Stimulated activated CD8-positive, alpha-beta memory T cell treated with anti-CD3 and anti-CD28 coated beads, Interleukin-7, amount 100 ng/mL, for 1 hour (primary cell): ENCODE measurements around the gene PAM.

Source experiments
- DNase-seq, 2 donors: peaks; one replicate each; pipeline ENCODE4 v3.0.0-alpha.2; 2020; ENCODE audit warnings: low read depth in 2 of 2

Gene PAM

DNA sequence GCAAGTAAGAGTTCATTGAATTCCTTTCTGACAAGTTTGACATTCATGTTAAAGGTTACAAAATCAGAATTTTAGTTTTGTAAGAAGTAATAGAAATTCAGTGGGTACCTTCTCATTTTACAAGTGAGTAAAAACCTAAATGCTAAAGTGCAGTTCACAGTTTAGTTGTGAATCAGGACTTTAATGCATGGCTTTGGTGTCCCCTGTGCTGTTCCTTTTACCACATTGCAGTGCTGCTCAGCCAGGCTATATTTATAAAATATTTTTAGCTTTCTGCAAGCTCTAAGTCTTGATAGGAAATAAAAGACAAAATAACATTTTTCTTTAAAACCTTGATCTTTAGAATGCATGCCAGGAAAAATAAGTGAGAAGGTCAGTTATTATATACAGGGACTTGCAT lies 26.3 kb downstream of the PAM start:
- DNase-seq: no peak

DNA sequence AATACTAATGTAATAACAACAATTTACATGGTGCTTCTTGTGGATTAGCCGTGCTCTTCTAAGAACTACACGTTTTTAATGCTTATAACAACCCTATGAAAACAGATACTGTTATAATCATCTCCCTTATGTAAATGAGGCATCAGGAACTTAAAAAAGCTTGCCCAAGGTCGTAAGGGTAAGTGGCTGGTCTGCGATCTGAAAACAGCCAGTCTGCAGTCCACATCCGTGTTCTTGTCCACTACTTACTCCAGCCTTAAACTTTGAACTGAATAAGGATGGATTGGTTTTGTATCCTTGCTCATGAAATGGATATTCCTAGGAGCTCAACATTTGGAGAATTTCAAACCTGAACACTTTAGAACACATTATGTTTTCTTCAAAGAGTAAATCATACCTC lies 26.7 kb downstream of the PAM start:
- DNase-seq: no peak

DNA sequence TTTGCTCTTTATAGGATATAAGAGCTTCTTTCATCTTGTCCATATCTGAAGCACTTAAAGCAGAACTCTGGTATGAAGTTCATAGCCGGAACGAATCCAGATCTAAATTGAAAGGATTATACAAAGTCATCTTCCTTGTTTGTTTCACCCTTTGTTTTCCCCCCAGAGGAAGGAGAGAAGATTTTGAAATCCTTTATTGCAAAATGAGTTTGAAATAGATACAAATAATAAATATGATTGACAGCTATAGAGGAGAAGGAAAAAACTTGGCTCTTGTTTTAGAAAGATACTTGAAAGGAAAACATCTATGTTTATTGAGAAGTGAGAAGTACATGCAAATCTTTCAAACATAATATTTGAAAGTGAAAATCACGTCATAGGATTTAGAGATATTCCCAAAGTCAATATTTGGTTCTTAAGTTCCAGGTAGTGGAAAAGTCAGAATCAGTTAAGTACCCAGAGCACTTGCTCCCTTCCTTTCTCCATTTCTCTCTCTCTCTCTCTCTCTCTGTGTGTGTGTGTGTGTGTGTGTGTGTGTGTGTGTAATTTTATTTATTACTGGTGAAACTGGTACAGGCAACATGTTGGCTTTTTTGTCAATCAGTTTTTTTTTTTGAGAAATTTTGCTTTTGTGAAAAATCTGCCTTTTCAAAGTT lies 27.2 kb downstream of the PAM start:
- no peak for DNase-seq

DNA sequence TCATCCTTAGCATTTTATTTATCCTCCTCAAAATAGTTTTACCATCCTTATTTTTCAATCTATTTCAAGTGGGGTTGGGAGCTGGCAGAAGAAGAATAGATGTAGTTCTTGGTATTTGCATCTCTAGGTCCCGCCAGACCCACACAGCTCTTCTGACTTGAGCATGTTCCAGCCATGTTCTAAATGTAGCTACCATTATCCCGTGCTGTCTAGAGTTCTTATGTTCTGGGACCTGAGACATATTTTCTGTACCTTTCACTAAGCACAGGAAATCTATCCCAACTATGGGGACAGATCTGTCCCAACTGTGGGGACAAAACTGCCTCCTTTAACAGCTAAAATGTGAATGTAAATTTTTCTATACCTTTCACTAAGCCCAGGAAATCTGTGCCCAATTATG lies 32.0 kb downstream of the PAM start:
- no peak for DNase-seq

DNA sequence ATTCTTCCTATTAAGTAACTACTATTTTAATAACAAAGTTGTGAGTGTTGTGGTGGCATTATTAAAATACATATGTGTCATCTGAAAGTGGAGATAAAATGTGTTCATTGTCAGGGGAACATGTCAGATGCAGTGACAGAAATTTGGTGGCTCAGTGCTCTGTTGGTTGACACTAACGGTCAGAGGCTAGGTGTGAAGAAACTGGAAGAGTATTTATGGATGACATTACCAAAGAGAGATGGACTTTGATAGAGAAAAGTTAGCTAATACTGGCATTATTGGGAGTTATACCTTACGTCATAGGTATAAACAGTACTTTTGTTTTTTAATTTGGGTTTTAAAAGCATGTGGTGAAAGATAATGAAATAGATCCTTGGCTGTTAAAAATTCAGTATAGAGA lies 33.7 kb downstream of the PAM start:
- DNase-seq: no peak

DNA sequence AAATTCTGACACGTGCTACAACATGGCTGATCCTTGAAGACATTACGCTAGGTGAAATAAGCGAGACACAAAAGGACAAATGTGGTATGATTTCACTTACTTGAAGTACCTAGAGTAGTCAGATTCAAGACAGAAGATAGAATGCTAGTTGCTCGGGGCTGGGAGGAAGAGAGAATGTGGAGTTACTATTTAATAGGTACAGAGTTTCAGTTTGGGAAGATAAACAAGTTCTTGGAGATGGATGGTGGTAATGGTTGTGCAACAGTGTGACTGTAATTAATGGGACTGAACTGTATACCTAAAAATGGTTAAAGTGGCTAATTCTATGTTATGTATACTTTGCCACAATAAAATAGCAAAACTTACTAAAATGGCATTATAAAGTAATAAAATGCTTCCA lies 34.4 kb downstream of the PAM start:
- no peak for DNase-seq

DNA sequence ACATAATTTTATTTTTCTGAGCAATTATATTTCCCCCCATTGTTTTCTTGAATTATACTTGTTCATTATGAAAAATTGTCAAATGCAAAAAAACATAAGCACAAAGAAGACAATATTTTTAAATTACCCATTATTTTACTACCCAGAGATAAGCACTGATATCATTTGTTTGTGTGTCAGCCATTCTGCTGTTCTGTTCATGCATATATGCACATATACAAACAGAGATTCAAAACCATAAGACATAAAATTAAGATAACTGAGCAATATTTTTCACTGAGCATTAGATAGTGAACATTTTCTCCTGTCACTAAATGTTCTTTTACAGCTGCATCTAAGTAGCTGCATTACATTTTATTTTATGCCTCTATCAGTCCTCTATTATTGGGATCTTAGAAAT lies 35.6 kb downstream of the PAM start:
- DNase-seq: no peak

DNA sequence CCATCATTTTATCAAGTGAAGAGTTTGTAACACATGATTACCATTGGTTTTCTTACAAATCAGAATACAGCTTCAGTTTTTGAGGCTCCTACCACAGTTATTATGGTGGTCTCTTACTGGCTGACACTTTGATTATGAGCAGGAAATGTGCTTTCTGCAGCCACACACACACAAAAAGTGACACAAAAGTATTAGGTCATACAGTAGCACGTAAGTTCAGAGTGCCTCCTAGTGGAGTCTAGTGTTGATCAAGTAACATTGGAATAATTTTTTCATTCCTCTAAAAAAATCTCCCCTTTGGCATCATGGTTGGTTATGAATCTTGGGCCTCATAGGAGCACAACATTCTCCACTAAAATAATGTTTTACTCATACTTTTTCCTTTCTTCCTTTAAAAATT lies 37.6 kb downstream of the PAM start:
- no peak for DNase-seq

DNA sequence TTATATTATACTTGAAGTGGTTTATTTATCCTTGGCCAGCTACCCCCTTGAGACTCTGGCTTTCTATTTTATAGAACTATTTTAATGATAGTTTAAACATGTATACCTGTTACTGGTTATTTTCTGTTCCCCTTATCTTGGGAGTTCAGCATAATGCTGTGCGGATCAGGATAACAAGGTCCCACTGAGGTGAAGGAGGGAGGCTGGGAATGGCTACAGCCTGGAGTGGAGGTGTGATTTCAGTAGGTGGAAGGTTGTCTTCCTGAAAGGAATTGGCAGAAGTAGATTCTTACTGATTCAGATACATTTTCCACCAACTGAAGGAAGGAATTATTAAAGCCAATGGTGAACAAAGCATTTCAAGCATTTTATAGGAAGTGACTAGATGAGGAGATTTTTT lies 38.9 kb downstream of the PAM start:
- no peak for DNase-seq

DNA sequence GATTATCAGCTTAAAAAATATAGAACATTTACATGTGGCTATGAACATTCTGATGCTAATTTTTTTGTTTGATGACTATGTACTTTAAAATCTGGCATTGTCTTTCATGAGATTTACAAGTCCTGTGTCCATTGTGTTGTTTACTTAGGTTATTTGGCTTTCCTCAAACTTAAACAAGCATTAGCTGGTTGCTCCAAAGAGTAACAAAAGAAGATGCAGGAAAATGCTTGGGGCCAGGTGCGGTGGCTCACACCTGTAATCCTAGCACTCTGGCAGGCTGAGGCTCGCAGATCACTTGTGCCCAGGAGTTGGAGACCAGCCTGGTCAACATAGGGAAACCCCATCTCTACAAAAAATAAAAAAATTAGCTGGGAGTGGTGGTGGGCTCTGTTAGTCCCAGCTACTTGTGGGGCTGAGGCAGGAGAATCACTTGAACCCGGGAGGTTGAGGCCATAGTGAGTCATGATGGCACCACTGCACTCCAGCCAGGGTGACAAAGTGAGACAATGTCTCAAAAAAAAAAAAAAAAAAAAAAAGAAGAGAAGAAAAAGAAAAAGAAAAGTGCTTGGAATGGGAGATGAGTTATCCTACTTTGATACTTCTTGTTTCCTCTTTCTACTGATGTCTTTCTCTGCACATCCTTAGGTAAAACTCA lies 39.7 kb downstream of the PAM start:
- DNase-seq: no peak

DNA sequence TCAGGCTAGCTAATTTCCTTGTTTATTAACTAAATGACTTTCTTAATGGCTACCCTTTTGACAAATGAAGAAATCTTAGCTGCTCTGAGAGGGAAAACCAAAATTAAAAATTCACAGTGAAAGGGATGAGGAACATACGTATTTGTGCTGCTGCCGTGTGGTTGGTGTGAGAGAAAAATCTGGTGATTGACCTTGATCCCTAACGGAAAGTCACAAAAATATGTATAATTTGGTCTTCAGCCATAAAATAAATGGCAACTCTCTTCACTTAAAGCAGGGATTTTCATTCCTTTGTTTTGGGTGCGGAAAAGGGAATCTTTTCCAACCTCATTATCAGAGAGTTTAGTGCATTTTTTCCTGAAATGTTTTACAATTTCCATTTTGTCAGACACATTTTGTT lies 40.4 kb downstream of the PAM start:
- DNase-seq: no peak

DNA sequence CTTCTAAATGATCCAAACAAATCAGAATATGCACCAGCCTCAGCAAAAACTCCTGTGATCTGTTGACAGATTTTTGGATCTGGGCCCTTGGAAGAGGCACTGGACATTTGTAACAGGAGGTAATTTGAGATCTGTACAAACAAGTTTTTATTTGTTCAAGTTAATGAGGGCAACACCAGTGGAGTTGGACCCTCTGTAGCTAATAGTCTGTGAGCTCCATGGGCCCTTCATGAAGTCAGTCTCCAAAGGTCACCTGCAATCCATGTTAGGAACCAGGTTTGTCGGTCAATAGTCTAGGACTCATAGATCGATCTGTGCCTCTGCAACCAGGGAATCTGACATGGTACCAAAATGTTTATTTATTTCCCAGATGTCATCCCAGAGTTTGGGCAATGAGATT lies 40.9 kb downstream of the PAM start:
- DNase-seq: no peak

DNA sequence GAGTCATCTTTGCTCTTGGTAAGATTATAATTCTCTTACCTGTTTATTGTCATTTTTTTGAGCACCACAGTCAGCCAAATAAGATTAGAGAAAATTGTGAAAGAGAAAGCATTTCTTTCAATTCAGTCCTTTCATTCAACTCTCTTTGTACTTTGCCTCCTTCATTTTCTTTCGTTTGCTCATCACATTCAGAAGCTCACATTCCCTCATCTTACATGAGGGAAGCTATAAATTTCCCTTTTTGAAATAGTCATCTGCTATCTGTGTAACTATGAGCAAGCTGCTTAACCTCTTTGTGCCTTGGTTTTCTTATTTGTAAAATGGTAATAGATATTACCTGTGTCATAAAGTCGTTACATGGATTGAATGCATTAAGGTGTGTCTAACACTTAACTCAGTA lies 41.4 kb downstream of the PAM start:
- DNase-seq: no peak

DNA sequence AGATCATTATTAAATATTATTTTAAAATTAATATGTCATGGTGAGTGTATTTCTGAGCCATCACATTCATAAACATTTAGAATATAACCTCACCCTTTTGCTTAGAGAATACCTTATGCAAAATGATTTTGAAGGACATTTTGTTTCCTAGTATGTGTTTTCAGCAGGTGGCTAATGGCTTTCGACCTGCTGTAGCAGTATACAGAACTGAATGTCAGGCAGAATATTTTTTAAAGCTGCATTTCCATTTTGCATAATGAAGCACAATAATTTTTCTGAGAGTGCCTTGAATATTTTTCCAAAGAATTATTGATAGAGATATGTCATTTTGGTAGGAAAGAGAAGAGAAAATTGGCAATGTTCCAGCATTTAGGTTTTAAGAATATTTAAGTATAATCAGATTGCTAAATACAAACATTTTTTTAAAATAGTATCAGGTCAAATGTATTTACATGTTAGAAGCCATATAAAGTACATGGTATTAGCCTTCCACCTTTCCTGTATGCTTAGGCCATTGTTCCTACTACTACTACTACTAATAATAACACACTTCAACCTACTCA lies 42.3 kb downstream of the PAM start:
- no peak for DNase-seq

DNA sequence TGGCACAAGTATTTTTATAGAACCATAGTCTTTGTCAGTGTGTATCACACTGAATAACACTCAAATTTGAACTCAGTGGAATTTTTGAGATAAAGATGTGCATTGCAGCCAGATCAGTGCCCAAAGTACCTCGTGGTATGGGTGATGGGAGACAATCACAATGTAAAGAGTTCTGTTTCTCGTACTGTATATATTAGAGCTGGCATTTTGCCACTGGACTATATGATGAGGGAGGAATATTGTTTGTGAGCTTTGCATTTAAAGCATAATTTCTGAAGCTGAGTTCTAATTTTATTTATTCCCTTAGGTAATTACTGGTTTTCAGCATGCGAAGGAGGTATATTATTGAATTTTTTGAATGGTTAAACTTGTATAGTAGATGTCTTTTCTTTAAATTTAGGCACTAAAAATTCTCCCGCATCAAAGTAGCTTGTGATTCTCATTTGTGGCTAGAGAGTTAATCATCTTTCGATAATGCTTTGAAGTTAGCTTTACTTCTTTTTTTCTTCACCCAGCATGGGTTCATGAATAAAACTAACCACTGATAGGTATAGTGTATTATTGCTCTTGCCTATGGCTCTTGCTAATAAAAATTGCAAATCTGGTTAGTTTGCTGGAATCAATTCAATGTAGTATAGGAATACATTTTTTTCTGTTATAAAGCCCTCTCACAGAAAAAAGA lies 43.1 kb downstream of the PAM start:
- no peak for DNase-seq

DNA sequence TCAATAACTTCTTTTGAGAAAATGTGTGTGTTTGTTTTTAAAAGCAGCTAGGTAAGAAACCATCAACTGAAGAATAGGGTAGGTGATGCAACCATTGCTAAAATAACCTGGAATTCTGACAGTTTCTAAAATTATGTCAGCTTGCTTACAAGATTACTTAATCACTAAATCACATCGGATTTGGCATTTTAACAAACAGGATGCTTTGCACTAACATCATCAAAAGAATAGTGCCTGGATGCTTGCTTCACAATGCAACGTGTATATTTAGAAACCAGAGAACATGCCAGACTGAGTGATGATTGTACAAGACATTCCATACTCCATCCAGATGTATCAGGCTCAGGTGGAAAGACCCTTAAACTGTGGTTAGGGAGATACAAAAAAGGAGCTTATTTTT lies 43.9 kb downstream of the PAM start:
- DNase-seq: no peak

DNA sequence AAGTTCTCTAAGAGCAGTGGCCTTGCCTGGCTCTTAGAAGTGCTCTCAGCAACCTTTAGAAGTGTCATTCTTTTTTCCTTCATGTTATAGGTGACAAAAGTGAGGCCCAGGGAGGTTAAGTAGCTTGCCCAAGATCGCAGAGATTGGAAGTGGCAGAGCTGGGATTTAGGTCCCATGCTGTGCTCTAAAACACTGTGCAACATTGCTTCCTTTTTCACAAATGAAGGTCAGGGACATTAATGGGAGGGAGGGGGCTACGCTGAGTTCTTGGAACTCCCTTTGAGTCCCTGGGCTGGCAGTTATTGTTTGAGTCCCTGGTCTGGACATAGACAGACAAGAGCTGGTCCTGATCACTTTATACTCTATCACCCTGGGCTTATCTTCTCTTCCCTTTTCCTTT lies 45.3 kb downstream of the PAM start:
- no peak for DNase-seq

DNA sequence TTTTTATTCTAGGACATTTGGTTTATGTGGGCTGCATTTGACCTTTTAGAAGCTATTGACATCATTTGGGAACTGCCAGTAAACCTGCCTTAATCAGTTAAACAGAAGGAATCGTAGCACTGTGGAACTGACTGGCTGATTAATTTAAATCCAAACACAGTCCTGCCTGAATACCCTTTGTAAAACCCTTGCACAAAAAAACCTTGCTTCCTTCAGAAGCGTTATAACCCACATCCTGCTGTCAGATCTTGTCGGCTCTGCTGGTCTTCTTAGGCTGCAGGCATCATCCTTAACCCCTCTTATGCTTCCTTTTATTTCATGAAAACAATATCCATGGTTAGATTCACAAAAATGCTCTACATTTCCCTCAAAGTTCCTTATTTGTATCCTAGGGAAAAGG lies 46.3 kb downstream of the PAM start:
- no peak for DNase-seq

DNA sequence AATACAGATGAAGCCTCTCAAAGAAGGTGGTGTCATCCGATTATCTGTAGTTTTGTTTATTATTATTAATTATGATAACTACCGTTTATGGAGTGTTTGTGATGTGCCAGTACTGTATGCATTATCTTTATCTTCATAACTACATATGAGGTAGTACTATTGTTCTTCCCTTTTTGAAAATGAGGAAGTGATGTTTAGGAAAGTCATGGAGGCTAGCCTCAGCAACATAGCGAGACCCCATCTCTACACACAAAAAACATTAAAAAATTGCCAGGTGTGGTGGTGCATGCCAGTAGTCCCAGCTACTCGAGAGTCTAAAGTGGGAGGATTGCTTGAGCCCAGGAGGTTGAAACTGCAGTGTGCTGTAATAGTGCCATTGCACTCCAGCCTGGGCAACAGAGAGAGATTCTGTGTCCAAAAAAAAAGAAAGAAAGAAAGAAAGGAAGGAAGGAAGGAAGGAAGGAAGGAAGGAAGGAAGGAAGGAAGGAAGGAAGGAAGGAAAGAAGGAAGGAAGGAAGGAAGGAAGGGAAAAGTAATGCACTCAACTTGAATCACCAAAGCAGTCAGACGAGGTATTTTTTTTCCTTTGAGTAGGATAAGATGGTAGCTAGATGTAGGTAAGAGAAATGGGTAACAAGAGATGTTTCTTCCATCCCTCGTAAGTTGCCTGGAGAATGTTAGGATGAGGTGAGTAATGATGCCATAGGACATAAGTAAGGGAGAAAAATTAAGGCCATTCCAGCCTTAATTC lies 47.8 kb downstream of the PAM start:
- DNase-seq: no peak

DNA sequence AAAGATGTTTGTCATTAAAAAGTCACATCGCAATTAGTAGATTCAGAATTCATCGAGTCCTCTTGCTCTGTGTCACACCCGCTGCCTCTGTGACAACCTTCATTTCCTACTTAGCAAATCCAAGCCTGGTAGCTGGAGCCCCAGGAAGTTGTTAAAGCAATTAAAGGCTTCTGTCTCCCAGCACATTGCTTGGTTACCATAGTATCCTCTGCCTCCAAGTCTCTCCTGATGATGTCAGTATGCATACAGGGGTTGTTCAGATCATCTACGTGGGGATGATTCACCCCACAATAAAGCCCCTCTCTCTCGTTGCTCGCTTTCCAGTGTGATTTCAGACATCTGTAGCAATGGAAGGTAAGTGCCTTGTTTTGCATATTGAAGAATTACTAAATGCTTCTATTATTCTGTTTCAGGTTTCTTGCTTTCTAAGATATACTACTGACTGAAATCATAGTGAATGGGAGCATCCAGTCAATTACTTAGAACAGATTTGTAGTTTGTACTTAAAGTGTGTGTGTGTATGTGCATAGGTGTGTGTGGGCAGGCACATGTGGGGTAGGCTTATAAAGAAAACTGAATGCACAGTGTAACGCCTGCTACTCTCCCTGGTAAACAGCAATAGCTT lies 52.9 kb downstream of the PAM start:
- no peak for DNase-seq

DNA sequence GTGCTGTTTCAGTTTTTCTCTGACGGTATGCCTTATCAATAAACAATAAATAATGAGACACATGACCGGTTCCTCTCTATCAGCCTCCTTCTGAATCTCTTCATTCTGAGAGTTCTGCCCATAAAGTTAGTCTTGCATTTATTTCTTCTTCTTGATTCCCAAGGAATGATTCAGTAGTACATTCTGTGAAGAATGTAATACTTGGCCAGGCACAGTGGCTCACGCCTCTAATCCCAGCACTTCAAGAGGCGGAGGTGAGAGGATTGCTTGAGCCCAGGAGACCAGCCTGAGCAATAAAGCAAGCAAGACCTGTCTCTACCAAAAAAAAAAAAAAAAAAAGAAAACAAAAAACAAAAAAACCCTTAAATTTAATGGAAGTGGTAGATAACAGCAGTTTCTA lies 53.9 kb downstream of the PAM start:
- DNase-seq: no peak

DNA sequence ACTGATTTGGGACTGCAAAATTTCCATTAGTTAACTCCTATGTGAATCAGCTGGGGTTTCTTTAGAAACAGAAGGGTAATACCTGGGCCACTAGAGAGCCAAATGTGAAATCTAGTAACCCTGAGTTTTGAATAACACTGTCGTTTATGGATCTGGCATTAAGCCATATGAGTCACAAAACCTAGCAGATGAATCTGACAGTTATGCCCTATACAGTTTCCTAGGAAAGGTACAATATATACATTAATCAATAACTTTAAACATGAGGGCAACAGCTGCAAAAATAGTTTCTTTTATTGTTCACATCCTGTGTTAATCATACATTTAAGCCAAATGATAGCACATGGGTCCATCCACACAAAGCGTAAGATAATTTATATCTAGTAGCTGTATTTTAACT lies 56.9 kb downstream of the PAM start:
- no peak for DNase-seq
